SK-N-SH (cell line): ENCODE measurements around the gene GNAT2. TPM values are rescaled to one million over a fixed set of nuclear protein-coding genes. Genes with fewer than 3 reads are reported as not detected.

Experiments
- CTCF ChIA-PET: fragments of 300-600, 350-600 bp; formaldehyde crosslinking; extraction: SDS; loops from one replicate; lab custom pipeline; 2021; lab: Yijun Ruan, JAX
- POLR2A ChIA-PET: fragments of 350-600 bp; sonication (Branson Sonifier 250); formaldehyde crosslinking; extraction: SDS; loops from one replicate; lab custom pipeline; 2020; ENCODE audit warnings: antibody characterized with exemption, inconsistent platforms; lab: Yijun Ruan, JAX
- DNase-seq: peaks from one replicate; pipeline ENCODE4 v3.0.0; 2012
- H2AFZ ChIP-seq: fragments of 200-600 bp; sonication (generic); 2 replicates; pipeline ENCODE4 v1.8.1; 2016; ENCODE audit warnings: antibody characterized with exemption, mild to moderate bottlenecking, low read depth
- H3F3A ChIP-seq: fragments of 200-600 bp; sonication (generic); replicated peaks from 2 replicates; pipeline ENCODE3; 2016; ENCODE audit warnings: antibody characterized with exemption, mild to moderate bottlenecking; ENCODE audit not compliant: insufficient read depth
- H3K27ac ChIP-seq, 2 experiments: fragments of 200-500 bp in 1 of 2; fragments of 200-600 bp in 1 of 2; sonication (Bioruptor generic) in 1 of 2; sonication (generic), shearing (Covaris generic) in 1 of 2; 2 replicates each; pipeline versions ENCODE4 v1.5.1 to v1.6.1; 2014 to 2016; ENCODE audit warnings: low read depth in 2 of 2, inconsistent platforms in 1 of 2, low read length in 1 of 2, mild to moderate bottlenecking in 1 of 2, mixed read lengths in 1 of 2
- H3K27me3 ChIP-seq: fragments of 200-600 bp; sonication (generic), shearing (Covaris generic); 2 replicates; pipeline ENCODE4 v1.6.1; 2016; ENCODE audit warnings: mixed run types; ENCODE audit not compliant: insufficient read depth
- H3K36me3 ChIP-seq, 2 experiments: fragments of 200-500 bp in 1 of 2; fragments of 200-600 bp in 1 of 2; sonication (Bioruptor generic) in 1 of 2; sonication (generic) in 1 of 2; replicated peaks in 1 of 2; 2 replicates each; pipeline versions ENCODE3 to v1.5.1; 2014 to 2016; ENCODE audit warnings: low read length in 1 of 2, mild to moderate bottlenecking in 1 of 2; ENCODE audit not compliant: insufficient read depth in 2 of 2, control insufficient read depth in 1 of 2
- H3K4me1 ChIP-seq, 2 experiments: fragments of 200-500 bp in 1 of 2; fragments of 200-600 bp in 1 of 2; sonication (Bioruptor generic) in 1 of 2; sonication (generic), shearing (Covaris generic) in 1 of 2; 2 replicates each; pipeline versions ENCODE4 v1.5.1 to v1.6.1; 2014 to 2016; ENCODE audit warnings: low read depth in 1 of 2, low read length in 1 of 2, mixed run types in 1 of 2; ENCODE audit not compliant: insufficient read depth in 2 of 2, control insufficient read depth in 1 of 2
- H3K4me2 ChIP-seq: fragments of 200-600 bp; sonication (generic), shearing (Covaris generic); 2 replicates; pipeline ENCODE4 v1.6.1; 2017; ENCODE audit warnings: mixed run types
- H3K4me3 ChIP-seq, 2 experiments: fragments of 200-500 bp in 1 of 2; fragments of 200-600 bp in 1 of 2; sonication (Bioruptor generic) in 1 of 2; sonication (generic), shearing (Covaris generic) in 1 of 2; 2 replicates each; pipeline versions ENCODE4 v1.5.1 to v1.8.1; 2014 to 2016; ENCODE audit warnings: low read depth in 2 of 2, inconsistent platforms in 1 of 2, low read length in 1 of 2, mild to moderate bottlenecking in 1 of 2, mixed read lengths in 1 of 2, moderate library complexity in 1 of 2
- H3K79me2 ChIP-seq: fragments of 200-600 bp; sonication (generic); 2 replicates; pipeline ENCODE4 v1.8.1; 2017; ENCODE audit warnings: mild to moderate bottlenecking; ENCODE audit not compliant: insufficient read depth
- H3K9ac ChIP-seq: fragments of 200-600 bp; sonication (generic); 2 replicates; pipeline ENCODE4 v1.6.1; 2017; ENCODE audit warnings: mixed run types
- H3K9me2 ChIP-seq: fragments of 200-600 bp; sonication (generic); 2 replicates; pipeline ENCODE4 v1.6.1; 2017; ENCODE audit warnings: mixed run types
- H3K9me3 ChIP-seq: fragments of 200-600 bp; sonication (generic); 2 replicates; pipeline ENCODE4 v1.6.1; 2017; ENCODE audit warnings: mixed run types, mild to moderate bottlenecking, moderate library complexity
- H4K20me1 ChIP-seq: fragments of 200-600 bp; sonication (generic); 2 replicates; pipeline ENCODE4 v1.6.1; 2017; ENCODE audit warnings: mild to moderate bottlenecking, mixed run types; ENCODE audit not compliant: insufficient read depth
- ELF1 ChIP-seq: IDR thresholded peaks from 2 replicates; pipeline ENCODE4 v1.4.0; 2012
- FOSL2 ChIP-seq: IDR thresholded peaks from 2 replicates; pipeline ENCODE4 v1.4.0; 2012; ENCODE audit warnings: low read depth, mild to moderate bottlenecking, moderate library complexity, borderline replicate concordance
- GABPA ChIP-seq: IDR thresholded peaks from 2 replicates; pipeline ENCODE4 v1.4.0; 2012; ENCODE audit warnings: low read depth, mild to moderate bottlenecking
- MXI1 ChIP-seq: IDR thresholded peaks from 2 replicates; pipeline ENCODE4 v1.6.1; 2012; ENCODE audit warnings: mild to moderate bottlenecking, low read depth, low read length, improper control_type of control experiment
- NFIC ChIP-seq: IDR thresholded peaks from 2 replicates; pipeline ENCODE4 v1.4.0; 2012; ENCODE audit warnings: borderline replicate concordance
- RAD21 ChIP-seq: IDR thresholded peaks from 2 replicates; pipeline ENCODE4 v1.6.1; 2012; ENCODE audit warnings: mild to moderate bottlenecking, low read length
- RCOR1 ChIP-seq: fragments of 150-350 bp; IDR thresholded peaks from 2 replicates; pipeline ENCODE4 v1.6.1; 2017; ENCODE audit warnings: antibody characterized with exemption, low read length
- RFX5 ChIP-seq: IDR thresholded peaks from 2 replicates; pipeline ENCODE4 v1.6.1; 2012; ENCODE audit warnings: mild to moderate bottlenecking, improper control_type of control experiment, low read length
- SIN3A ChIP-seq: IDR thresholded peaks from 2 replicates; pipeline ENCODE4 v1.6.1; 2012; ENCODE audit warnings: low read depth, mild to moderate bottlenecking, low read length, moderate library complexity, borderline replicate concordance
- YY1 ChIP-seq: IDR thresholded peaks from 2 replicates; pipeline ENCODE4 v1.4.0; 2012; ENCODE audit warnings: low read depth, mild to moderate bottlenecking
- WGBS: methylation state at CpG from one replicate; pipeline ENCODE4 v1.1.6; 2017; ENCODE audit warnings: low lambda C conversion rate; 5-methylcytosine and 5-hydroxymethylcytosine counted together
- polyA plus RNA-seq, 3 experiments: library from polyadenylated mRNA; depleted of rRNA; stranded (reverse); fragments of >200 nt; gene quantifications; 2 replicates each; pipeline ENCODE4 v1.2.3, GENCODE V29; 2012
- TF ChIP-seq, protein P1 (sequence below): fragments of 150-350 bp; IDR thresholded peaks from 2 replicates; pipeline ENCODE4 v1.6.1; 2016; ENCODE audit warnings: mild to moderate bottlenecking, low read depth, low read length
- TF ChIP-seq, protein P2 (sequence below): IDR thresholded peaks from 2 replicates; pipeline ENCODE4; 2012
- TF ChIP-seq, protein P3 (sequence below): fragments of 200-600 bp; sonication (generic); IDR thresholded peaks from 2 replicates; pipeline ENCODE4 v1.6.1; 2017; ENCODE audit warnings: antibody characterized with exemption, mild to moderate bottlenecking, moderate library complexity
- TF ChIP-seq, protein P4 (sequence below): IDR thresholded peaks from 2 replicates; pipeline ENCODE4 v1.4.0; 2012; ENCODE audit warnings: low read depth, borderline replicate concordance
- TF ChIP-seq, protein P5 (sequence below): IDR thresholded peaks from 2 replicates; pipeline ENCODE4 v1.4.0; 2012; ENCODE audit warnings: low read depth, borderline replicate concordance
- TF ChIP-seq, protein P6 (sequence below): IDR thresholded peaks from 2 replicates; pipeline ENCODE4 v1.4.0; 2012; ENCODE audit warnings: low read depth
- TF ChIP-seq, protein P7 (sequence below): IDR thresholded peaks from 2 replicates; pipeline ENCODE4 v1.6.1; 2012; ENCODE audit warnings: mild to moderate bottlenecking, low read depth, low read length, moderate library complexity

Gene GNAT2
- polyA plus RNA-seq, 1 of the 3 experiments (the other 2 are of a cell fraction): 0.16 TPM

DNA sequence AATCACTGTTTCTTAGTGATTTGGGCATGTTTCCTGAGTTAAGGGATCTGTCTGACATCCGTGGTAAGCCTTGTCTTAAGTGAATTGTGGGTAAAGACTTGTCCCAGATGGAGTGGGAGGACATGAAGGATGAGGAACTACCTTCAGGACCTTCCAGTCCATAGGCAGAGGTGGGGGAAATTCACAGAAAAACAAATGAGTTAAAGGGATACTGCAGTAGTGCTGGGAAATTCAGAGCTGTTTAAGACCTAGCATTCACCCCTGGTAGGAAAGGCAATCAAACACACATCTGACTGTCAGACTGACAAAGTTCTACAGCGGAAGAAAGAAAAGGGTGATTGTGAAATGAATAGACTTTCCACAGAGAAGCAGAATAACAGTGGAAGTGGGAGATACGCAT is 3.0 kb downstream of the GNAT2 start:
- Histone ChIP-seq H3K79me2 (peaks cover 19% of the 10 kb centered on the region), H3K4me2 (no peak overlapping the region), H3F3A (peaks cover 14% of the 10 kb centered on the region), H3K27ac (peak overlapping the region in 1 of 2 experiments; percentile 98; a peak in 1 of 4 replicates), H3K9me3 (no peaks in the 10 kb centered on the region), H3K4me1 (peaks cover 23 to 24% of the 10 kb centered on the region in 2 experiments; a peak in 3 of 4 replicates), H3K9ac (no peak overlapping the region), H2AFZ (no peak overlapping the region), H3K36me3 (no peaks in the 10 kb centered on the region), H3K9me2 (no peaks in the 10 kb centered on the region), H4K20me1 (peaks cover 4% of the 10 kb centered on the region), H3K4me3 (no peak overlapping the region), H3K27me3 (no peaks in the 10 kb centered on the region)
- ChIA-PET CTCF (interaction anchor here (1.2 to 2.0 kb wide), 3 partner anchors 15 to 32 kb away, joined by 3 to 12 read pairs (median 4); no protein-coding TSS in a partner anchor), POLR2A (interaction anchor here (0.6 kb wide), 1 partner anchor 19 kb away, joined by 3 read pairs; no protein-coding TSS in a partner anchor)
- DNase-seq: no peak
- no peak for TF ChIP-seq FOSL2
- TF ChIP-seq GABPA: no peak
- TF ChIP-seq NFIC: no peak
- TF ChIP-seq, protein P1, sequence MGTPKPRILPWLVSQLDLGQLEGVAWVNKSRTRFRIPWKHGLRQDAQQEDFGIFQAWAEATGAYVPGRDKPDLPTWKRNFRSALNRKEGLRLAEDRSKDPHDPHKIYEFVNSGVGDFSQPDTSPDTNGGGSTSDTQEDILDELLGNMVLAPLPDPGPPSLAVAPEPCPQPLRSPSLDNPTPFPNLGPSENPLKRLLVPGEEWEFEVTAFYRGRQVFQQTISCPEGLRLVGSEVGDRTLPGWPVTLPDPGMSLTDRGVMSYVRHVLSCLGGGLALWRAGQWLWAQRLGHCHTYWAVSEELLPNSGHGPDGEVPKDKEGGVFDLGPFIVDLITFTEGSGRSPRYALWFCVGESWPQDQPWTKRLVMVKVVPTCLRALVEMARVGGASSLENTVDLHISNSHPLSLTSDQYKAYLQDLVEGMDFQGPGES: no peak
- TF ChIP-seq, protein P2, sequence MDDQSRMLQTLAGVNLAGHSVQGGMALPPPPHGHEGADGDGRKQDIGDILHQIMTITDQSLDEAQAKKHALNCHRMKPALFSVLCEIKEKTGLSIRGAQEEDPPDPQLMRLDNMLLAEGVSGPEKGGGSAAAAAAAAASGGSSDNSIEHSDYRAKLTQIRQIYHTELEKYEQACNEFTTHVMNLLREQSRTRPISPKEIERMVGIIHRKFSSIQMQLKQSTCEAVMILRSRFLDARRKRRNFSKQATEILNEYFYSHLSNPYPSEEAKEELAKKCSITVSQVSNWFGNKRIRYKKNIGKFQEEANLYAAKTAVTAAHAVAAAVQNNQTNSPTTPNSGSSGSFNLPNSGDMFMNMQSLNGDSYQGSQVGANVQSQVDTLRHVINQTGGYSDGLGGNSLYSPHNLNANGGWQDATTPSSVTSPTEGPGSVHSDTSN: no peak
- no peak for TF ChIP-seq RAD21
- no peak for TF ChIP-seq RFX5
- TF ChIP-seq YY1: no peak
- TF ChIP-seq MXI1: no peak
- TF ChIP-seq, protein P3, sequence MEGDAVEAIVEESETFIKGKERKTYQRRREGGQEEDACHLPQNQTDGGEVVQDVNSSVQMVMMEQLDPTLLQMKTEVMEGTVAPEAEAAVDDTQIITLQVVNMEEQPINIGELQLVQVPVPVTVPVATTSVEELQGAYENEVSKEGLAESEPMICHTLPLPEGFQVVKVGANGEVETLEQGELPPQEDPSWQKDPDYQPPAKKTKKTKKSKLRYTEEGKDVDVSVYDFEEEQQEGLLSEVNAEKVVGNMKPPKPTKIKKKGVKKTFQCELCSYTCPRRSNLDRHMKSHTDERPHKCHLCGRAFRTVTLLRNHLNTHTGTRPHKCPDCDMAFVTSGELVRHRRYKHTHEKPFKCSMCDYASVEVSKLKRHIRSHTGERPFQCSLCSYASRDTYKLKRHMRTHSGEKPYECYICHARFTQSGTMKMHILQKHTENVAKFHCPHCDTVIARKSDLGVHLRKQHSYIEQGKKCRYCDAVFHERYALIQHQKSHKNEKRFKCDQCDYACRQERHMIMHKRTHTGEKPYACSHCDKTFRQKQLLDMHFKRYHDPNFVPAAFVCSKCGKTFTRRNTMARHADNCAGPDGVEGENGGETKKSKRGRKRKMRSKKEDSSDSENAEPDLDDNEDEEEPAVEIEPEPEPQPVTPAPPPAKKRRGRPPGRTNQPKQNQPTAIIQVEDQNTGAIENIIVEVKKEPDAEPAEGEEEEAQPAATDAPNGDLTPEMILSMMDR: no peak
- TF ChIP-seq RCOR1: no peak
- no peak for TF ChIP-seq SIN3A
- TF ChIP-seq, protein P4, sequence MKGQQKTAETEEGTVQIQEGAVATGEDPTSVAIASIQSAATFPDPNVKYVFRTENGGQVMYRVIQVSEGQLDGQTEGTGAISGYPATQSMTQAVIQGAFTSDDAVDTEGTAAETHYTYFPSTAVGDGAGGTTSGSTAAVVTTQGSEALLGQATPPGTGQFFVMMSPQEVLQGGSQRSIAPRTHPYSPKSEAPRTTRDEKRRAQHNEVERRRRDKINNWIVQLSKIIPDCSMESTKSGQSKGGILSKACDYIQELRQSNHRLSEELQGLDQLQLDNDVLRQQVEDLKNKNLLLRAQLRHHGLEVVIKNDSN: no peak
- TF ChIP-seq, protein P5, sequence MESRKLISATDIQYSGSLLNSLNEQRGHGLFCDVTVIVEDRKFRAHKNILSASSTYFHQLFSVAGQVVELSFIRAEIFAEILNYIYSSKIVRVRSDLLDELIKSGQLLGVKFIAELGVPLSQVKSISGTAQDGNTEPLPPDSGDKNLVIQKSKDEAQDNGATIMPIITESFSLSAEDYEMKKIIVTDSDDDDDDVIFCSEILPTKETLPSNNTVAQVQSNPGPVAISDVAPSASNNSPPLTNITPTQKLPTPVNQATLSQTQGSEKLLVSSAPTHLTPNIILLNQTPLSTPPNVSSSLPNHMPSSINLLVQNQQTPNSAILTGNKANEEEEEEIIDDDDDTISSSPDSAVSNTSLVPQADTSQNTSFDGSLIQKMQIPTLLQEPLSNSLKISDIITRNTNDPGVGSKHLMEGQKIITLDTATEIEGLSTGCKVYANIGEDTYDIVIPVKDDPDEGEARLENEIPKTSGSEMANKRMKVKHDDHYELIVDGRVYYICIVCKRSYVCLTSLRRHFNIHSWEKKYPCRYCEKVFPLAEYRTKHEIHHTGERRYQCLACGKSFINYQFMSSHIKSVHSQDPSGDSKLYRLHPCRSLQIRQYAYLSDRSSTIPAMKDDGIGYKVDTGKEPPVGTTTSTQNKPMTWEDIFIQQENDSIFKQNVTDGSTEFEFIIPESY: no peak
- TF ChIP-seq, protein P6, sequence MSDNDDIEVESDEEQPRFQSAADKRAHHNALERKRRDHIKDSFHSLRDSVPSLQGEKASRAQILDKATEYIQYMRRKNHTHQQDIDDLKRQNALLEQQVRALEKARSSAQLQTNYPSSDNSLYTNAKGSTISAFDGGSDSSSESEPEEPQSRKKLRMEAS: no peak
- TF ChIP-seq, protein P7, sequence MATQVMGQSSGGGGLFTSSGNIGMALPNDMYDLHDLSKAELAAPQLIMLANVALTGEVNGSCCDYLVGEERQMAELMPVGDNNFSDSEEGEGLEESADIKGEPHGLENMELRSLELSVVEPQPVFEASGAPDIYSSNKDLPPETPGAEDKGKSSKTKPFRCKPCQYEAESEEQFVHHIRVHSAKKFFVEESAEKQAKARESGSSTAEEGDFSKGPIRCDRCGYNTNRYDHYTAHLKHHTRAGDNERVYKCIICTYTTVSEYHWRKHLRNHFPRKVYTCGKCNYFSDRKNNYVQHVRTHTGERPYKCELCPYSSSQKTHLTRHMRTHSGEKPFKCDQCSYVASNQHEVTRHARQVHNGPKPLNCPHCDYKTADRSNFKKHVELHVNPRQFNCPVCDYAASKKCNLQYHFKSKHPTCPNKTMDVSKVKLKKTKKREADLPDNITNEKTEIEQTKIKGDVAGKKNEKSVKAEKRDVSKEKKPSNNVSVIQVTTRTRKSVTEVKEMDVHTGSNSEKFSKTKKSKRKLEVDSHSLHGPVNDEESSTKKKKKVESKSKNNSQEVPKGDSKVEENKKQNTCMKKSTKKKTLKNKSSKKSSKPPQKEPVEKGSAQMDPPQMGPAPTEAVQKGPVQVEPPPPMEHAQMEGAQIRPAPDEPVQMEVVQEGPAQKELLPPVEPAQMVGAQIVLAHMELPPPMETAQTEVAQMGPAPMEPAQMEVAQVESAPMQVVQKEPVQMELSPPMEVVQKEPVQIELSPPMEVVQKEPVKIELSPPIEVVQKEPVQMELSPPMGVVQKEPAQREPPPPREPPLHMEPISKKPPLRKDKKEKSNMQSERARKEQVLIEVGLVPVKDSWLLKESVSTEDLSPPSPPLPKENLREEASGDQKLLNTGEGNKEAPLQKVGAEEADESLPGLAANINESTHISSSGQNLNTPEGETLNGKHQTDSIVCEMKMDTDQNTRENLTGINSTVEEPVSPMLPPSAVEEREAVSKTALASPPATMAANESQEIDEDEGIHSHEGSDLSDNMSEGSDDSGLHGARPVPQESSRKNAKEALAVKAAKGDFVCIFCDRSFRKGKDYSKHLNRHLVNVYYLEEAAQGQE: no peak
- no peak for TF ChIP-seq ELF1
- 92% methylated on average over 3 of the region's 3 CpGs for WGBS
